Fibroblast of lung (primary cell): ENCODE results near the gene NRXN2. TPM values are rescaled to one million over a fixed set of nuclear protein-coding genes. Genes with fewer than 3 reads are reported as not detected.

ENCODE experiments used
- DNase-seq, 2 donors: peaks; one replicate each; pipeline versions ENCODE4 v3.0.0 to v3.0.0-alpha.2; 2010; ENCODE audit warnings: low read depth in 2 of 2
- H2AFZ ChIP-seq: 2 replicates; pipeline ENCODE4 v1.5.1; 2012; ENCODE audit warnings: low read length, control low read depth, inconsistent platforms
- H3K27ac ChIP-seq: 2 replicates; pipeline ENCODE4 v1.5.1; 2011; ENCODE audit warnings: low read length, control low read depth; ENCODE audit not compliant: insufficient read depth
- H3K27me3 ChIP-seq: 2 replicates; pipeline ENCODE4 v1.5.1; 2011; ENCODE audit warnings: mild to moderate bottlenecking, low read length; ENCODE audit not compliant: control insufficient read depth, insufficient read depth
- H3K36me3 ChIP-seq: 2 replicates; pipeline ENCODE4 v1.5.1; 2011; ENCODE audit warnings: low read length; ENCODE audit not compliant: control insufficient read depth, insufficient read depth
- H3K4me1 ChIP-seq: 2 replicates; pipeline ENCODE4 v1.5.1; 2011; ENCODE audit warnings: low read length; ENCODE audit not compliant: control insufficient read depth, insufficient read depth; ENCODE audit errors: extremely low read depth
- H3K4me2 ChIP-seq: 2 replicates; pipeline ENCODE4 v1.5.1; 2011; ENCODE audit warnings: low read length, control low read depth; ENCODE audit not compliant: insufficient read depth; ENCODE audit errors: extremely low read depth
- H3K4me3 ChIP-seq, 4 experiments: fragments of 200-600 bp in 1 of 4; sonication (generic) in 1 of 4; replicated peaks in 1 of 4; 2 replicates each; pipeline ENCODE4 v1.5.1; 2011 to 2016; ENCODE audit warnings: low read length in 4 of 4, low read depth in 3 of 4, mild to moderate bottlenecking in 3 of 4, control low read depth in 2 of 4, inconsistent platforms in 1 of 4, mixed read lengths in 1 of 4; ENCODE audit not compliant: insufficient read depth in 1 of 4; ENCODE audit errors: control extremely low read depth in 1 of 4
- H3K79me2 ChIP-seq: 2 replicates; pipeline ENCODE4 v1.5.1; 2012; ENCODE audit warnings: mild to moderate bottlenecking, low read length, inconsistent platforms; ENCODE audit not compliant: control insufficient read depth, insufficient read depth
- H3K9ac ChIP-seq: 2 replicates; pipeline ENCODE4 v1.5.1; 2011; ENCODE audit warnings: mild to moderate bottlenecking, low read length, control low read depth; ENCODE audit not compliant: insufficient read depth
- H3K9me3 ChIP-seq: 2 replicates; pipeline ENCODE4 v1.5.1; 2012; ENCODE audit warnings: low read depth, low read length; ENCODE audit not compliant: control insufficient read depth, insufficient read depth
- H4K20me1 ChIP-seq: 2 replicates; pipeline ENCODE4 v1.5.1; 2011; ENCODE audit warnings: low read length; ENCODE audit not compliant: control insufficient read depth, insufficient read depth; ENCODE audit errors: extremely low read depth
- EZH2 ChIP-seq: IDR thresholded peaks from 2 replicates; pipeline ENCODE4 v1.5.1; 2012; ENCODE audit warnings: low read length, control low read depth, mild to moderate bottlenecking; ENCODE audit errors: missing control alignments
- polyA plus RNA-seq, 2 donors: library from polyadenylated mRNA; depleted of rRNA in 1 of 2; stranded (reverse) in 1 of 2; unstranded in 1 of 2; fragments of >200 nt; gene quantifications; 2 replicates each; pipeline ENCODE4 v1.2.1, GENCODE V29; 2011 to 2012; ENCODE audit warnings: missing spikeins in 1 of 2
- total RNA-seq: library from RNA; depleted of rRNA; stranded (reverse); fragments of >200 nt; gene quantifications from 2 replicates; pipeline ENCODE4 v1.2.1, GENCODE V29; 2014
- TF ChIP-seq, protein P1 (sequence below), 2 donors: IDR thresholded peaks in 1 of 2; conservative IDR thresholded peaks in 1 of 2; 1 replicate in 1 of 2; 2 replicates in 1 of 2; pipeline ENCODE4 v1.5.1; 2011 to 2012; ENCODE audit warnings: low read length in 2 of 2, control low read depth in 1 of 2, inconsistent platforms in 1 of 2, low read depth in 1 of 2, mild to moderate bottlenecking in 1 of 2

Gene NRXN2
- total and polyA plus RNA-seq, 2 donors (not counting 1 experiment from before 2014, with no cell fraction given) = under 0.01 to 0.75 TPM

DNA sequence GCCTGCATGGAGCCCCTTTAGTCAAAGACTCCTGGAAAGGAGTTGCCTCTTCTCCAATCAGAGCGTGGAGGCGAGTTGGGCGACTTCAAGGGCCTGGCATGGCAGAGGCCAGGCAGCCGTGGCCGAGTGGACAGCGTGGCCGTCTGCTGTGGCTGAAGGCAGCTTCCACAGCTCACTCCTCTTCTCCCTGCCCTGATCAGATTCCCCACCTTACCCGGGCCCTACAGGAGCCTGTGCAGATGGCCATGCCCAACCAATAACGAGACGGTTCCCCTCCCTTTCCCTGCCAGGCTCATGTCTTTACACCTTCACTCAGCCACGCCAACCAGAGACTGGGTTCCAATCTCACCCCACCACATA, 152.0 kb downstream of the NRXN2 start:
- Histone ChIP-seq H3K9ac (no peak overlapping the region), H3K36me3 (no peaks in the 10 kb centered on the region), H2AFZ (no peak overlapping the region), H4K20me1 (no peaks in the 10 kb centered on the region), H3K4me1 (no peaks in the 10 kb centered on the region), H3K9me3 (no peaks in the 10 kb centered on the region), H3K79me2 (no peaks in the 10 kb centered on the region), H3K27me3 (peaks cover 4% of the 10 kb centered on the region), H3K4me2 (no peak overlapping the region), H3K4me3 (no peak overlapping the region), H3K27ac (no peak overlapping the region)
- TF ChIP-seq, protein P1, sequence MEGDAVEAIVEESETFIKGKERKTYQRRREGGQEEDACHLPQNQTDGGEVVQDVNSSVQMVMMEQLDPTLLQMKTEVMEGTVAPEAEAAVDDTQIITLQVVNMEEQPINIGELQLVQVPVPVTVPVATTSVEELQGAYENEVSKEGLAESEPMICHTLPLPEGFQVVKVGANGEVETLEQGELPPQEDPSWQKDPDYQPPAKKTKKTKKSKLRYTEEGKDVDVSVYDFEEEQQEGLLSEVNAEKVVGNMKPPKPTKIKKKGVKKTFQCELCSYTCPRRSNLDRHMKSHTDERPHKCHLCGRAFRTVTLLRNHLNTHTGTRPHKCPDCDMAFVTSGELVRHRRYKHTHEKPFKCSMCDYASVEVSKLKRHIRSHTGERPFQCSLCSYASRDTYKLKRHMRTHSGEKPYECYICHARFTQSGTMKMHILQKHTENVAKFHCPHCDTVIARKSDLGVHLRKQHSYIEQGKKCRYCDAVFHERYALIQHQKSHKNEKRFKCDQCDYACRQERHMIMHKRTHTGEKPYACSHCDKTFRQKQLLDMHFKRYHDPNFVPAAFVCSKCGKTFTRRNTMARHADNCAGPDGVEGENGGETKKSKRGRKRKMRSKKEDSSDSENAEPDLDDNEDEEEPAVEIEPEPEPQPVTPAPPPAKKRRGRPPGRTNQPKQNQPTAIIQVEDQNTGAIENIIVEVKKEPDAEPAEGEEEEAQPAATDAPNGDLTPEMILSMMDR (conservative IDR thresholded peaks at IDR 0.05 in 1 of 2, IDR thresholded peaks at IDR 0.05 in 1 of 2; ENCODE audit: low read depth in 1 of 2, low read length in 2 of 2) = no peak
- TF ChIP-seq EZH2 = no peak
- DNase-seq = no peak

DNA sequence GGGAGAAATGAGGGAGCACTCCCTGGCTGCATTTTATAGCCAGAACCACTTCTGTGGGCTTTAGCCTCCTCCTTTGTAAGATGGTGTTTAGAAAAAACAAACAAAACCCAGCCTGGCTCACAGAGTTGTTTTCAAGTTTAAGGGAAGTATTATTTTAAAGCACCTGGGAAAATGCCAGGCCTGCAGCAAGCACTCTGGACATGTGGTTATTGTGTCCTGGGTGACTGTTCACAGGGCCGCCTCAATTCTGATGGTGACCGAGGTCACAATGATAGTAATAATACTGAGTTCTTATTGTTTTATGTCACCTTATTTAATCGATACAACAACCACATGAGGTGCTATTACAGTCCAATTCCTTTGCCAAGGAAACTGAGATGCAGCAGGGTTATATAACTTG, 152.7 kb downstream of the NRXN2 start:
- H4K20me1 ChIP-seq = no peaks in the 10 kb centered on the region
- TF ChIP-seq, protein P1 (conservative IDR thresholded peaks at IDR 0.05 in 1 of 2, IDR thresholded peaks at IDR 0.05 in 1 of 2; ENCODE audit: low read depth in 1 of 2, low read length in 2 of 2) = no peak
- TF ChIP-seq EZH2 = no peak
- no peak overlapping the region for H3K9ac ChIP-seq
- H2AFZ ChIP-seq = no peak overlapping the region
- H3K27me3 ChIP-seq = peaks cover 4% of the 10 kb centered on the region
- H3K27ac ChIP-seq = no peak overlapping the region
- H3K79me2 ChIP-seq = no peaks in the 10 kb centered on the region
- no peak overlapping the region for H3K4me2 ChIP-seq
- H3K36me3 ChIP-seq = no peaks in the 10 kb centered on the region
- no peak overlapping the region for H3K4me3 ChIP-seq
- no peaks in the 10 kb centered on the region for H3K4me1 ChIP-seq
- no peaks in the 10 kb centered on the region for H3K9me3 ChIP-seq
- no peak for DNase-seq

DNA sequence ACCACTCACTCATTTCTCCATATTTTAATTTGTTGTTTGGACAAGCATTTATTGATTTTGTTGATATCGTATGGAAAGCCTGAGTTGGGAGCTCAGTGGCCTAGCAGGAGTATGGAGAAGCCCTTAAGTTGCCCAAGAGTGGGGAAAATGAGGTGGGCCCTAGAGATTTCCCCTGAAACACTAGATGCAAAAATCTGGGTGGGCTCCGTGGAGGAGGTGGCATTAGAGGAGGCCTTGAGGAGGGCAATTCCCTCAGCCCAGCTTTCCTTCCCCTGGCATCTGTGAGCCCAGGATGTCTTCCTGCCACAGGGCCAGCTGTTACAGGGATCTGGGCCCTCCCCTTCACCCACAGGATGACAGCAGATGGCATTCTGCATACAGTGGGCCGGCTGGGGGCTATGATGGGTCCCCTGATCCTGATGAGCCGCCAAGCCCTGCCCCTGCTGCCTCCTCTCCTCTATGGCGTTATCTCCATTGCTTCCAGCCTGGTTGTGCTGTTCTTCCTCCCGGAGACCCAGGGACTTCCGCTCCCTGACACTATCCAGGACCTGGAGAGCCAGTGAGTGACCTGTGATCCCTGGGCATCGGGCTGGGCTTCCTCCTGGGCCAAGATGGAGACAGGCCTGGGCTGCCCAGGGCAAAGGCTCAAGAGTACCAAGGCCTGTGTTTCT, 153.6 kb downstream of the NRXN2 start:
- Histone ChIP-seq H3K4me2 (no peak overlapping the region), H3K36me3 (no peaks in the 10 kb centered on the region), H3K27me3 (peaks cover 3% of the 10 kb centered on the region), H3K9ac (no peak overlapping the region), H2AFZ (no peak overlapping the region), H3K4me3 (no peak overlapping the region), H3K9me3 (no peaks in the 10 kb centered on the region), H3K27ac (no peak overlapping the region), H4K20me1 (no peaks in the 10 kb centered on the region), H3K4me1 (no peaks in the 10 kb centered on the region), H3K79me2 (no peaks in the 10 kb centered on the region)
- DNase-seq = no peak
- TF ChIP-seq, protein P1 (conservative IDR thresholded peaks at IDR 0.05 in 1 of 2, IDR thresholded peaks at IDR 0.05 in 1 of 2; ENCODE audit: low read depth in 1 of 2, low read length in 2 of 2) = no peak
- TF ChIP-seq EZH2 = no peak
